ENCODE results near the gene XYLT1. TPM values are rescaled to one million over a fixed set of nuclear protein-coding genes. Genes with fewer than 3 reads are reported as not detected.
"Not testable (repeated sequence)": the region's sequence is repeated elsewhere in the genome, so short reads cannot be mapped to it uniquely, and the experiment has no call there.

The XYLT1 gene
- total and polyA plus RNA-seq, 10 of the 15 experiments (the other 5 are each of a cell fraction or from before 2014, with no cell fraction given), result 0.88 to 14.8 (median 5.8) TPM

GRCh38 chr16:17411263-17411662 is 59.5 kb downstream of the XYLT1 start:
- Histone ChIP-seq H3K9me3 (replicated peaks; ENCODE audit: control insufficient read depth, insufficient read depth, low read length) (no peaks in the 10 kb centered on the region; the same call in 1 of the 3 replicates), H4K20me1 (ENCODE audit: control insufficient read depth, insufficient read depth) (no peaks in the 10 kb centered on the region), H3K27ac (ENCODE audit: control insufficient read depth, insufficient read depth) (no peak overlapping the region; the same call in 1 of the 2 replicates), H3K9ac (ENCODE audit: control insufficient read depth, insufficient read depth, low read length) (no peak overlapping the region), H3K4me2 (ENCODE audit: control insufficient read depth, insufficient read depth) (no peak overlapping the region), H3K36me3 (ENCODE audit: control insufficient read depth in 2 of 2, insufficient read depth in 2 of 2, low read length in 1 of 2) (no peaks in the 10 kb centered on the region), H2AFZ (ENCODE audit: control insufficient read depth, low read depth, low read length) (no peak overlapping the region), H3K27me3 (replicated peaks in 1 of 2; ENCODE audit: control insufficient read depth in 2 of 2, insufficient read depth in 2 of 2, low read length in 1 of 2) (no peaks in the 10 kb centered on the region), H3K4me1 (ENCODE audit: control insufficient read depth, insufficient read depth, low read length) (peaks cover 65% of the 10 kb centered on the region), H3K79me2 (ENCODE audit: control insufficient read depth, insufficient read depth, low read length) (no peaks in the 10 kb centered on the region), H3K4me3 (no peak overlapping the region)
- no peak for FAIRE-seq
- ChIA-PET SMC1A (ENCODE audit: uncharacterized antibody, unreplicated experiment) (interaction anchor here (0.7 to 1.4 kb wide), 2 partner anchors 40 to 54 kb away, joined by 3 to 6 read pairs; no protein-coding TSS in a partner anchor), CTCF (interaction anchor here (1.1 kb wide), 1 partner anchor 42 kb away, joined by 3 read pairs; no protein-coding TSS in a partner anchor), RAD21 (ENCODE audit: unreplicated experiment) (no interaction called here), POLR2A (interaction anchor here (1.2 kb wide), 1 partner anchor 33 kb away, joined by 9 read pairs; no protein-coding TSS in a partner anchor)
- ATAC-seq, result no peak
- TF ChIP-seq, protein P1, sequence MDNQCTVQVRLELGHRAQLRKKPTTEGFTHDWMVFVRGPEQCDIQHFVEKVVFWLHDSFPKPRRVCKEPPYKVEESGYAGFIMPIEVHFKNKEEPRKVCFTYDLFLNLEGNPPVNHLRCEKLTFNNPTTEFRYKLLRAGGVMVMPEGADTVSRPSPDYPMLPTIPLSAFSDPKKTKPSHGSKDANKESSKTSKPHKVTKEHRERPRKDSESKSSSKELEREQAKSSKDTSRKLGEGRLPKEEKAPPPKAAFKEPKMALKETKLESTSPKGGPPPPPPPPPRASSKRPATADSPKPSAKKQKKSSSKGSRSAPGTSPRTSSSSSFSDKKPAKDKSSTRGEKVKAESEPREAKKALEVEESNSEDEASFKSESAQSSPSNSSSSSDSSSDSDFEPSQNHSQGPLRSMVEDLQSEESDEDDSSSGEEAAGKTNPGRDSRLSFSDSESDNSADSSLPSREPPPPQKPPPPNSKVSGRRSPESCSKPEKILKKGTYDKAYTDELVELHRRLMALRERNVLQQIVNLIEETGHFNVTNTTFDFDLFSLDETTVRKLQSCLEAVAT (IDR thresholded peaks at IDR 0.05), result no peak
- TF ChIP-seq PAX5 (IDR thresholded peaks at IDR 0.05; ENCODE audit: borderline replicate concordance, low read depth, low read length) (no peak), FOXM1 (IDR thresholded peaks at IDR 0.05; ENCODE audit: low read depth, low read length) (no peak), POLR2A (IDR thresholded peaks at IDR 0.05; ENCODE audit: low read depth, low read length) (no peak), CBX3 (IDR thresholded peaks at IDR 0.05; ENCODE audit: borderline replicate concordance, low read depth) (no peak), BACH1 (IDR thresholded peaks at IDR 0.05; ENCODE audit: borderline replicate concordance) (no peak), TARDBP (IDR thresholded peaks at IDR 0.05; ENCODE audit: borderline replicate concordance) (no peak), ZZZ3 (IDR thresholded peaks at IDR 0.05; ENCODE audit: control insufficient read depth, insufficient read length, low read depth) (no peak)
- intact Hi-C loops (cut with micrococcal nuclease; ENCODE audit: unreplicated experiment), result no loop called here
- BruUV-seq (replicated peaks), result no TSS peak
- in situ Hi-C loops (cut with MboI), result no loop called here
- DNase-seq (ENCODE audit: low read depth, low spot score), result no peak
- WGBS (ENCODE audit: insufficient coverage, insufficient replicate concordance, low lambda C conversion rate, missing lambda C conversion rate), result 45% methylated on average over 2 of the region's 2 CpGs

GRCh38 chr16:17410316-17410715 is 60.4 kb downstream of the XYLT1 start:
- ChIA-PET RAD21 (ENCODE audit: unreplicated experiment) (interaction anchor here (0.6 to 1.8 kb wide), 3 partner anchors 9 to 63 kb away, joined by 3 to 6 read pairs (median 5); no protein-coding TSS in a partner anchor), POLR2A (interaction anchor here (0.6 to 1.2 kb wide), 3 partner anchors 27 to 39 kb away, joined by 5 to 9 read pairs (median 5); no protein-coding TSS in a partner anchor), SMC1A (ENCODE audit: uncharacterized antibody, unreplicated experiment) (interaction anchor here (0.8 to 2.3 kb wide), 6 partner anchors 27 to 58 kb away, joined by 3 to 12 read pairs (median 4); no protein-coding TSS in a partner anchor), CTCF (interaction anchor here (0.6 to 3.0 kb wide), 3 partner anchors 58 to 109 kb away, joined by 3 to 20 read pairs (median 3); no protein-coding TSS in a partner anchor)
- 80% methylated on average over 5 of the region's 6 CpGs for WGBS (ENCODE audit: insufficient coverage, insufficient replicate concordance, low lambda C conversion rate, missing lambda C conversion rate)
- peaks cover 56% of the 10 kb centered on the region for H3K4me1 ChIP-seq (ENCODE audit: control insufficient read depth, insufficient read depth, low read length)
- H2AFZ ChIP-seq (ENCODE audit: control insufficient read depth, low read depth, low read length); H3K4me2 ChIP-seq (ENCODE audit: control insufficient read depth, insufficient read depth); H3K9ac ChIP-seq (ENCODE audit: control insufficient read depth, insufficient read depth, low read length); H3K9me3 ChIP-seq (replicated peaks; ENCODE audit: control insufficient read depth, insufficient read depth, low read length); BruUV-seq (replicated peaks); H4K20me1 ChIP-seq (ENCODE audit: control insufficient read depth, insufficient read depth); in situ Hi-C loops (cut with MboI); H3K27me3 ChIP-seq (replicated peaks in 1 of 2; ENCODE audit: control insufficient read depth in 2 of 2, insufficient read depth in 2 of 2, low read length in 1 of 2); H3K4me3 ChIP-seq; H3K79me2 ChIP-seq (ENCODE audit: control insufficient read depth, insufficient read depth, low read length); DNase-seq (ENCODE audit: low read depth, low spot score); FAIRE-seq; intact Hi-C loops (cut with micrococcal nuclease; ENCODE audit: unreplicated experiment); H3K27ac ChIP-seq (ENCODE audit: control insufficient read depth, insufficient read depth); ATAC-seq; H3K36me3 ChIP-seq (ENCODE audit: control insufficient read depth in 2 of 2, insufficient read depth in 2 of 2, low read length in 1 of 2): not testable (repeated sequence)

All from GM12878 (cell line).